ENCODE measurements around the gene PFKFB2.
"Not testable (repeated sequence)": the region's sequence is repeated elsewhere in the genome, so short reads cannot be mapped to it uniquely, and the experiment has no call there.

Gene PFKFB2

GRCh38 chr1:207039380-207040180 is 13.5 kb upstream of the PFKFB2 start:
- DNase-seq (ENCODE audit: low spot score) = no peak

GRCh38 chr1:207040181-207040533 is 12.9 kb upstream of the PFKFB2 start:
- DNase-seq (ENCODE audit: low spot score) = peak; percentile 85

GRCh38 chr1:207041397-207041796 is 11.7 kb upstream of the PFKFB2 start:
- DNase-seq (ENCODE audit: low spot score) = not testable (repeated sequence)

DNA sequence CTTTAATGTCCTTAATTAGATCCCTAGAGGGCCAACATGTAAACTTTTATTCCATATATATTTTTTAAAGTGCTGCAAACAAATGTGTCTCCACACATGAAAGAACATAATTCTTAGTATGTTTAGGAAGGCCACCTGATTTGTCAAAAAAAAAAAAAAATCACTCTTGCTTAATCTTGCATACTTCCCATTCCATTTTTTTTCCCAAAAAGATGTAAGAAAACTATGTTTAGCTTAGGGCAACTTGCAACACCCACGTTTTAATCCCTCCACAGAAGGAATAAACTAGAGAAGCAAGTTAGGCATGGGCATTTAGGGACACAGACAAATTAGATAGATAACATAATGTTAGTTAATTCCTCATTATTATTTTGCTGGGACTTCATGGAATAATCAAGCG is 7.6 kb upstream of the PFKFB2 start:
- no peak for DNase-seq (ENCODE audit: low spot score)

- no peak for DNase-seq (ENCODE audit: low spot score)
Measured at GRCh38 chr1:207047505-207047904, 5.6 kb upstream of the PFKFB2 start.

- no peak for DNase-seq (ENCODE audit: low spot score)
Measured at GRCh38 chr1:207048041-207048440, 5.0 kb upstream of the PFKFB2 start.

DNA sequence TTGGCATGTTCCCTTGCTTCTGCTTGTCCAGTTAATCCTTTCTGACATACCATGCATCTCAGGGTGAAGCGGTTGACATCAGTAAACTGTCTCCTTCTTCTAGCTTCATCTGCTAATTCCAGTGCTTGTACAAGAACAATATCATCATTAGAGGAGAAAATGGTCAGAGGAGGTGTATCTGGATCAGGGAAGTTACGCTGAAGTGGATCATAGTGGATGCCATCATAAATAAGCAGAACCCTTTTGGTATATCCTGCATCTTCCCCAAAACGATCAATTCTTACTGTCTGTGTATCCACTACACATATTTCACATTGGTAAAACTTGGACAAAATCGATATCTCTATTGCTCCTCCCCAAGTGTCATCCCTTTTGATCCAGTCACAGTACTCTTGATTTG is 4.0 kb upstream of the PFKFB2 start:
- no peak for DNase-seq (ENCODE audit: low spot score)

DNA sequence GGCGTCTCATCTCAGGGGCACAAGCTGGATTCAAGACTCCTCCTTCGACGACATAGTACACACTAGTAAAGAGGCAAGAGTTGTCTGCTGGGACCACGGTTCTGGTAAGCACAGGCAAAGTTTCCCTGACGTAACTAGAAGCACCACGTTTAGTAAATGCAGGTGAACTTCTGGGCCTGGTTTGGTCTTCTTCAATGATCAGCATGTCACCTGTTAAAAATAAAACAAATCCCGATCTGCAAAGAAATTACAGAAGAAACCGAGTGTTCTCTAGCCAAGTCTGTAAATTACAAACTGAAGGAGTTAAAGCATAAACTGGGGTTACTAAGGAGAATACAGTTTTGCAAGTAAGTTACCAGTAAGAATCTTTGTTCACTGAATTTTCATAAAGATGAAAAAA is 3.6 kb upstream of the PFKFB2 start:
- no peak for DNase-seq (ENCODE audit: low spot score)

- peak; percentile 60 for DNase-seq (ENCODE audit: low spot score)
Measured at GRCh38 chr1:207049974-207050391, 3.1 kb upstream of the PFKFB2 start.

DNA sequence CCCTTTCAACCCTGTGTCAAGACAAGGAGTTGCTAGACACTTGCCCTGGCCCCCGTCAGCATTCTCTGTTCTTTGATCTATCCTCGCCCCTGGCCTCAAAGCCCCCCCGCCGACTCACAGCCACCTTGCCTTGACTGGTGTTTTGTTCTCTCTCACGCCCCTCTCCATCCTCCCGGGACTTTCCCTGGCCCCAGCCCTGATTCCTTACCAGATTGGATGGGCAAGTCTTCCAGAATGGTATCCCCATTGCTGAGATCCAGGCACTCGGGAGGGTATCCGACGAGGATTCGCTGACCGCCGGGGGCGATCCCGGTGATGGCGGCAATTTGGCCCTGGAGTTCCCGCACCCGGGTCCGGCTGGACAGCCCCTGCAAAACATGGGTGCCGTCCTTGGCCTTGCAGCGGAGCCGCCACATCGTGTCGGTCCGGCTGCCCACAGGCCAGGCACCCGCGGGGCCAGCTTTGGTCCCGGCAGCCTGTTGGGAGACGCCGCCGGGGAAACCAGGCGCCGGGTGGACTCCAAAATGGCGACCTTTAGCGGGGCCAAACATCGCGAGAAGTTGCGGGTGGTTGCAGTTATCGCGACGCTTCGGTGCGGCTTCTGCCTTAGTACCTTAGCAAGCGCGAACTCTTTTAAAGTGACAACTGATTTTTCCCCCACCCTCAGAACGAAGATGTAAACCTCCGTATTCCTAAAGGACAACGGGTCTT is 2.4 kb upstream of the PFKFB2 start:
- DNase-seq (ENCODE audit: low spot score) = peak; percentile 96

DNA sequence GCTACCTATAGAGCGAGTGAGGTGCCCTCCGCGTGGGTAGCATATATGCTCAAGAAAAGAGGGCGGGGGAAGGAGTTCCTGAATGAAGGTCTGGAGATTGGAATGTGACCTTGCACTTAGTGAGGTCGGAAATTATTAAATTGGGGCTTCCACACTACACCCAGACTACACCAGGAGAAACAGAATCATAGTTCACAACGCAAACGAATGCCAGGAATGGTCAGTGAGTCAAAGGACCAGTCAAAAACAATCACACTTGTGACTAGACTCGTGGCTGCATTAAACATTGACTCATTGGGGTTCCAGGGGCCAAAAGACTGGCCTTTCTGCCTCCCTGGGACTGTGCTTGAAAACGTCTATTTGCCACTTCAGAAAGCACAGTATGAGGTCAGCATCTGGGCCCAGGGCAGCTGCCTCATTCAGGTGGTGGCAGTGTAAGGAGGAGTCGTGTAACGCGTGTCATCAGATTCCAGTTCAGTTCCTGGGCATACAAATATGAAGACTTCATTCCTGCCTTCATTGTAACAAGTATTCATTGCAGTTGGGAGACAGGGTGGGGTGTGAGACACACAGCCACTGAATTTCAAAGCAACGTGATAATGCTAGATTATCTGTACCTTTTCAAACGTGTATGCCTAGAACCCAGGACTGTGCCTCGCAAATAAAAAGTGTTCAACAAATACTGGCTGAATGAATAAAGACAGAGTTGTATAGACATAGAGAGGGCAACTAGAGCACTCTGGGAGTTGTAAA is 1.7 kb upstream of the PFKFB2 start, which contains the start of gene YOD1:
Gene YOD1 (minus strand): TSS at position 18 of the 753 bp plus-strand sequence. CDS start 178 bp downstream, outside the sequence.
- no peak for DNase-seq (ENCODE audit: low spot score)

DNA sequence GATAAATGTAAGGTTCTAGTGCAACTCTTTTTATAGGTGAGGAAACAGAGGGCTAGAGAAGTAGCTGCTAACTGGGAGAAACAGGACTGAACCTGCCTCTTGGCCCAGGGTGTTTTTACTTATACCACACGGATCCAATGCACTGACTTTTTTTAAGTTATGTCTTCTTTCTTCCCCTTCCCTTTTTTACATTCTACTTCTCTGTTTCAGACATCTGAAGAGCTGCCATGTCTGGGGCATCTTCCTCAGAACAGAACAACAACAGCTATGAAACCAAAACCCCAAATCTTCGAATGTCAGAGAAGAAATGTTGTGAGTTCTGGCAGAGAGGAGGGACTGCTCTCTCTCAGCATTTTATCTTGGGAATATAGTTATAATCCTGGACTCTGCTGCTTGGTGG is 1.4 kb downstream of the PFKFB2 start:
- no peak for DNase-seq (ENCODE audit: low spot score)

GRCh38 chr1:207055386-207056001 is 2.4 kb downstream of the PFKFB2 start:
- no peak for DNase-seq (ENCODE audit: low spot score)

DNA sequence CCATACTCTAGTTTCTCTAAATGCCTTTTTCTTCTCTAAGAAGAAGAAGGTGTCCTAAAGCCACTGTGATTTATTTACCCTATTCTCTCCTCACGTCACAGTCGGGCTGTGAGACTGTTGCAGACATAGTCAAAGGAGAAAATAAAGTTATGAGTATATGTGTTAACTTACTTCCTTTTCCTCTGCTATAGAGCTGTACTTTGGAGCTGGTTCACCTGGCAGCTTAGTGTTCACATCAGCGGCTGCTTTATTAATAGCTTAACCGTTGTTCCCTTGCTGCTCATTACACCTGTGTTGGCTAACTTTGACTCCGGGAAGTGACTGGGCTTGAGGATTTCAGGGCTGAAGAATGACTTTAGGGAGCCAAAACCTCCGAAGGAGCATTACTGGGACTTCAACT is 3.6 kb downstream of the PFKFB2 start:
- DNase-seq (ENCODE audit: low spot score) = no peak

DNA sequence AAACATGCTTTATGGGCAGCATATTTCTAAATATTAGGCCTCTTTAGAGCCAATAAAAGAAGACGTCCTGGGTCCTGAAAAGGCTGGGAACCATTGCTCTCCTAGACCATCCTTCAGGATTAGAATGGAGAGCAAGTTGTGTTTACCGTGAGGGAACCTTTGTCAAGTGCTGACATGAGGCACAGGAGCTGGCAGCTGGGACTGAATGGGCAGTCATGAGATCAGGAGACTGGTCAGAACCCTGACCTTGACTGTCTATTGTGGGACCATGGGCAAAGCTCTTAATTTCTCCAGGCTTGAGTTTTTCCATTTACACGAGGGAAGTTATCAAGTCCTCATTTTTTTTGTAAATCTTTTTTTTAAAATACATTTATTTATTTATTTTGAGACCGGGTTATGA is 5.2 kb downstream of the PFKFB2 start:
- no peak for DNase-seq (ENCODE audit: low spot score)

- no peak for DNase-seq (ENCODE audit: low spot score)
Measured at GRCh38 chr1:207058878-207059867, 6.1 kb downstream of the PFKFB2 start.

DNA sequence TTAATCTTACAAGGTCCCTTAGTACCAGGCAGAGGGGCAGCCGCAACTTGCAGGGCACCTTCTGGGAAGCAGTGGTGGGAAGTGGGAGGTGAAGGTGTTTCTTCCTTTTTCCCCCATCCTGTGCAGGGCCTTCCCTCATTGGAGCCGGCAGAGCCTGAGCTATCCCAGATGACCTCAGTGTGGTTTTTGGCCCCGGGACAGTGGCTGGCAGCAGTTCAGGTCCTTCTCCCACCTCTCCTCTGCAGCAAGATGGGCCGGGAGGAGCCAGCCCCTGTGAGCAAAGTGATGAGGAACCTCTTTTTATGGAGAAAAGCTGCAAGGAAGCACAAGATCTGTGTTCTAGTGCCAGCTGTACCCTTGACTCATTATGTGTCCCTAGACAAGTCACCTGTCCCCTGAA is 6.8 kb downstream of the PFKFB2 start:
- no peak for DNase-seq (ENCODE audit: low spot score)

DNA sequence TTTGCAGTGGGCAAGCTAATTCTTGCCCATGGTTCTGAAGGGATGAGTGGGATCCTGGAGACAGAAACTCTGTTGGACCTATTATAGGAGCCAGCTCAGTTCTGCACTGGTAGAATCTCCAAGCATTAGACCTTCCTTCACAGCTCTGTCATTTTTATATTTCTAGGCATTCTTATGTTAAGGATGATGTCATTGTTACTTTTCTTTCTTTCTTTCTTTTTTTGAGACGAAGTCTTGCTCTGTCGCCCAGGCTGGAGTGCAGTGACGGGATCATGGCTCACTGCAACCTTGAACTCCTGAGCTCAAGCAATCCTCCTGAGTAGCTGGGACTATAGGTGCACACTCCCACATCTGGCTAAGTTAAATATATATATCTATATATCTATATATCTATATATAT is 7.5 kb downstream of the PFKFB2 start:
- DNase-seq (ENCODE audit: low spot score) = no peak

DNA sequence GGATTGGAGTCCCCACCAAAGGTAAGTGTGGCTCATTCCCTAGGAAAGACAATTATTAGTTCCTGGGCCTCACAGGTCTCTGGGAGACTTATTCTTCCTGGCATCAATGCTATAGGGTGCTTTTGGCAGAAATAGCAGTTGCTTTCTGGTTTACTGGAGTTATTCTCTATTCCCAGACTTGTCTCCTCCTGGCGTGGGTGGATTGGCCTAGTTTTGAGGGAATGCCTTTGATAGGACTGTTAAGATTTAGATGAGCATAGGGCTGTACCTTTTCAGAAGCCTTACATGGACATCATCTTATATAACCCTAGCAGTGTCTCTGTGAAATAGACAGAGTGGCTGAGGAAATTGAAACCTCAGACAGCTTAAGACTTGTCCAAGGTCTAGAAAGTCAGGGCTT is 9.0 kb downstream of the PFKFB2 start:
- DNase-seq (ENCODE audit: low spot score) = no peak

DNA sequence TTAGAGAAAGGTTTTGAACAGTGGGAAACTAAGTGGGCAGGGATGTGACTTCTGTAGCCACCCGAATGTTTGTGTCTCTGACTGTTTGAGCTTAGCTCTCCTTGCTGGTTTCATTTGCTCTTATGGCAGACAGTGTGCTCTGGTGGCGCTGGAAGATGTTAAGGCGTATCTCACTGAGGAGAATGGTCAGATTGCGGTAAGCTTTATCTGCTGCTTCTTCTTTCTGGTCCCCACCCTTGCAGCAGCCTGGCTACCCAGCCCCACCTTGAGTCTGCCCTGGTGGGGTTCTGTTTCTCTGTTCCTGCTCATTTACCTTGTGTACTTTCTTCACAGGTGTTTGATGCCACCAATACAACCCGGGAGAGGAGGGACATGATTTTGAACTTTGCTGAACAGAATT is 9.9 kb downstream of the PFKFB2 start:
- no peak for DNase-seq (ENCODE audit: low spot score)

DNA sequence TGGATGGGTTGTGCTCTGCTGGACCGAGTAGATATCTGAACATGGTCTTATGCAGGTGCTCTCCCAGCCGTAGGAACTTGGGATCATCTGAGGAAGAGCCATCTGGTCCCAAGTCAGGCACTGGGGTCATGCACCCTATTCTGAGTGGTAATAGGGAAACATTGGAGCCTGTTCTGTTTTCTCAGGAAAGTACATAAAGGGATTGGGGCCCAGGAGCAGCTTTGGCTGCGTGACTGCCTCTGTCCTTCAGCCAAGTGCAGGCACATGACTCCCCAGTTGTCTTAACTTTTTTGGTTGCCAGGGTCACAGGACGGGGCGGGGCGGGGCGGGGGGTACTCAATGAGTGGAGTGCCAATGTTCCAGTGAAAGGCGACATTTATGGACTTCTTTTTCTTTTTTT is 11.5 kb downstream of the PFKFB2 start:
- no peak for DNase-seq (ENCODE audit: low spot score)
